ENCODE measurements around the gene EXOC3L4.

The EXOC3L4 gene

GRCh38 chr14:103091041-103091882 is 3.3 kb upstream of the EXOC3L4 start:
- peak; percentile 75 for DNase-seq (ENCODE audit: low read depth)

- no peak for DNase-seq (ENCODE audit: low read depth)
These were observed 2.7 kb upstream of the EXOC3L4 start for GRCh38 chr14:103091883-103092222.

GRCh38 chr14:103093856-103094405 is 594 bp upstream of the EXOC3L4 start:
- DNase-seq (ENCODE audit: low read depth): no peak

- DNase-seq (ENCODE audit: low read depth): no peak
These were observed 769 bp downstream of the EXOC3L4 start for GRCh38 chr14:103095210-103095778.

GRCh38 chr14:103096387-103096786 is 1.9 kb downstream of the EXOC3L4 start:
- DNase-seq (ENCODE audit: low read depth): no peak

- no peak for DNase-seq (ENCODE audit: low read depth)
These were observed 2.9 kb downstream of the EXOC3L4 start for GRCh38 chr14:103097244-103097993.

- DNase-seq (ENCODE audit: low read depth): no peak
These were observed 3.8 kb downstream of the EXOC3L4 start for GRCh38 chr14:103097994-103098957.

- DNase-seq (ENCODE audit: low read depth): no peak
These were observed 4.7 kb downstream of the EXOC3L4 start for GRCh38 chr14:103099081-103099732.

- DNase-seq (ENCODE audit: low read depth): no peak
These were observed 5.3 kb downstream of the EXOC3L4 start for GRCh38 chr14:103099733-103100280.

GRCh38 chr14:103100281-103101121 is 6.0 kb downstream of the EXOC3L4 start:
- DNase-seq (ENCODE audit: low read depth): no peak

- no peak for DNase-seq (ENCODE audit: low read depth)
These were observed 6.9 kb downstream of the EXOC3L4 start for GRCh38 chr14:103101257-103101962.

GRCh38 chr14:103101963-103102688 is 7.6 kb downstream of the EXOC3L4 start:
- no peak for DNase-seq (ENCODE audit: low read depth)

GRCh38 chr14:103102689-103103260 is 8.2 kb downstream of the EXOC3L4 start:
- no peak for DNase-seq (ENCODE audit: low read depth)

- no peak for DNase-seq (ENCODE audit: low read depth)
These were observed 9.2 kb downstream of the EXOC3L4 start for GRCh38 chr14:103103461-103104388.

- no peak for DNase-seq (ENCODE audit: low read depth)
These were observed 9.8 kb downstream of the EXOC3L4 start for GRCh38 chr14:103104389-103104653.

- peak; percentile 59 for DNase-seq (ENCODE audit: low read depth)
These were observed 10.3 kb downstream of the EXOC3L4 start for GRCh38 chr14:103104654-103105452.
